ENCODE results near the gene SLC2A11. TPM values are rescaled to one million over a fixed set of nuclear protein-coding genes. Genes with fewer than 3 reads are reported as not detected.

Gene SLC2A11
- polyA plus RNA-seq, 1 donor from 2014 or later: 45.7 TPM

DNA sequence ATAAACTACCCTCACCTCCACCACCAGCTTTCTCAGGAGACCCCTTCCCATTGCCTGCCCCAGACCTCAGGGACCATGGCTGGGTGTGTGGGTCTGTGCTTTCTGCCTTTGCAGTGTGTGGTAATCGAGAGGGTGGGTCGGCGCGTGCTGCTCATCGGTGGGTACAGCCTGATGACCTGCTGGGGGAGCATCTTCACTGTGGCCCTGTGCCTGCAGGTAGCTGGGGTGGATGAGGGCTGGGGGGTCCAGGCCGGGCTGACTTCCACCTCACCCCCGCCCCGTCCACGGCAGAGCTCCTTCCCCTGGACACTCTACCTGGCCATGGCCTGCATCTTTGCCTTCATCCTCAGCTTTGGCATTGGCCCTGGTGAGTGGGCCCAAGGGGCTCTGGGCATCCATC, 26.0 kb downstream of the SLC2A11 start:
- Histone ChIP-seq H3K9ac (ENCODE audit: low read length) (no peak overlapping the region), H3K36me3 (ENCODE audit: insufficient read depth, low read length) (no peaks in the 10 kb centered on the region), H3F3A (ENCODE audit: insufficient read depth, low read length, poor library complexity, severe bottlenecking) (no peaks in the 10 kb centered on the region), H3K27me3 (ENCODE audit: insufficient read depth, low read depth, low read length) (no peaks in the 10 kb centered on the region), H2AFZ (ENCODE audit: low read depth, low read length) (no peak overlapping the region), H3K9me2 (ENCODE audit: insufficient read depth, low read length) (no peaks in the 10 kb centered on the region), H3K9me3 (ENCODE audit: low read length) (no peaks in the 10 kb centered on the region), H3K4me3 (ENCODE audit: low read length) (no peak overlapping the region), H3K27ac (ENCODE audit: low read length) (no peak overlapping the region), H3K4me2 (ENCODE audit: low read length) (no peak overlapping the region), H4K20me1 (ENCODE audit: insufficient read depth) (no peaks in the 10 kb centered on the region), H3K79me2 (replicated peaks; ENCODE audit: insufficient read depth, low read length) (no peaks in the 10 kb centered on the region)
- TF ChIP-seq MXI1 (conservative IDR thresholded peaks at IDR 0.05; ENCODE audit: poor library complexity, severe bottlenecking) (no peak), RAD21 (conservative IDR thresholded peaks at IDR 0.05) (no peak), SMC3 (conservative IDR thresholded peaks at IDR 0.05; ENCODE audit: poor library complexity) (no peak), POLR2AphosphoS5 (IDR thresholded peaks at IDR 0.05) (no peak), EP300 (conservative IDR thresholded peaks at IDR 0.05; ENCODE audit: poor library complexity, severe bottlenecking) (no peak), EZH2 (IDR thresholded peaks at IDR 0.05; ENCODE audit: borderline replicate concordance, insufficient read depth, low read length, poor library complexity, severe bottlenecking) (no peak), TAF1 (IDR thresholded peaks at IDR 0.05; ENCODE audit: low read depth) (no peak)
- TF ChIP-seq, protein P1, sequence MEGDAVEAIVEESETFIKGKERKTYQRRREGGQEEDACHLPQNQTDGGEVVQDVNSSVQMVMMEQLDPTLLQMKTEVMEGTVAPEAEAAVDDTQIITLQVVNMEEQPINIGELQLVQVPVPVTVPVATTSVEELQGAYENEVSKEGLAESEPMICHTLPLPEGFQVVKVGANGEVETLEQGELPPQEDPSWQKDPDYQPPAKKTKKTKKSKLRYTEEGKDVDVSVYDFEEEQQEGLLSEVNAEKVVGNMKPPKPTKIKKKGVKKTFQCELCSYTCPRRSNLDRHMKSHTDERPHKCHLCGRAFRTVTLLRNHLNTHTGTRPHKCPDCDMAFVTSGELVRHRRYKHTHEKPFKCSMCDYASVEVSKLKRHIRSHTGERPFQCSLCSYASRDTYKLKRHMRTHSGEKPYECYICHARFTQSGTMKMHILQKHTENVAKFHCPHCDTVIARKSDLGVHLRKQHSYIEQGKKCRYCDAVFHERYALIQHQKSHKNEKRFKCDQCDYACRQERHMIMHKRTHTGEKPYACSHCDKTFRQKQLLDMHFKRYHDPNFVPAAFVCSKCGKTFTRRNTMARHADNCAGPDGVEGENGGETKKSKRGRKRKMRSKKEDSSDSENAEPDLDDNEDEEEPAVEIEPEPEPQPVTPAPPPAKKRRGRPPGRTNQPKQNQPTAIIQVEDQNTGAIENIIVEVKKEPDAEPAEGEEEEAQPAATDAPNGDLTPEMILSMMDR (IDR thresholded peaks at IDR 0.05; ENCODE audit: poor library complexity, severe bottlenecking): no peak
- TF ChIP-seq, protein P2, sequence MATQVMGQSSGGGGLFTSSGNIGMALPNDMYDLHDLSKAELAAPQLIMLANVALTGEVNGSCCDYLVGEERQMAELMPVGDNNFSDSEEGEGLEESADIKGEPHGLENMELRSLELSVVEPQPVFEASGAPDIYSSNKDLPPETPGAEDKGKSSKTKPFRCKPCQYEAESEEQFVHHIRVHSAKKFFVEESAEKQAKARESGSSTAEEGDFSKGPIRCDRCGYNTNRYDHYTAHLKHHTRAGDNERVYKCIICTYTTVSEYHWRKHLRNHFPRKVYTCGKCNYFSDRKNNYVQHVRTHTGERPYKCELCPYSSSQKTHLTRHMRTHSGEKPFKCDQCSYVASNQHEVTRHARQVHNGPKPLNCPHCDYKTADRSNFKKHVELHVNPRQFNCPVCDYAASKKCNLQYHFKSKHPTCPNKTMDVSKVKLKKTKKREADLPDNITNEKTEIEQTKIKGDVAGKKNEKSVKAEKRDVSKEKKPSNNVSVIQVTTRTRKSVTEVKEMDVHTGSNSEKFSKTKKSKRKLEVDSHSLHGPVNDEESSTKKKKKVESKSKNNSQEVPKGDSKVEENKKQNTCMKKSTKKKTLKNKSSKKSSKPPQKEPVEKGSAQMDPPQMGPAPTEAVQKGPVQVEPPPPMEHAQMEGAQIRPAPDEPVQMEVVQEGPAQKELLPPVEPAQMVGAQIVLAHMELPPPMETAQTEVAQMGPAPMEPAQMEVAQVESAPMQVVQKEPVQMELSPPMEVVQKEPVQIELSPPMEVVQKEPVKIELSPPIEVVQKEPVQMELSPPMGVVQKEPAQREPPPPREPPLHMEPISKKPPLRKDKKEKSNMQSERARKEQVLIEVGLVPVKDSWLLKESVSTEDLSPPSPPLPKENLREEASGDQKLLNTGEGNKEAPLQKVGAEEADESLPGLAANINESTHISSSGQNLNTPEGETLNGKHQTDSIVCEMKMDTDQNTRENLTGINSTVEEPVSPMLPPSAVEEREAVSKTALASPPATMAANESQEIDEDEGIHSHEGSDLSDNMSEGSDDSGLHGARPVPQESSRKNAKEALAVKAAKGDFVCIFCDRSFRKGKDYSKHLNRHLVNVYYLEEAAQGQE (IDR thresholded peaks at IDR 0.05; ENCODE audit: borderline replicate concordance): no peak

DNA sequence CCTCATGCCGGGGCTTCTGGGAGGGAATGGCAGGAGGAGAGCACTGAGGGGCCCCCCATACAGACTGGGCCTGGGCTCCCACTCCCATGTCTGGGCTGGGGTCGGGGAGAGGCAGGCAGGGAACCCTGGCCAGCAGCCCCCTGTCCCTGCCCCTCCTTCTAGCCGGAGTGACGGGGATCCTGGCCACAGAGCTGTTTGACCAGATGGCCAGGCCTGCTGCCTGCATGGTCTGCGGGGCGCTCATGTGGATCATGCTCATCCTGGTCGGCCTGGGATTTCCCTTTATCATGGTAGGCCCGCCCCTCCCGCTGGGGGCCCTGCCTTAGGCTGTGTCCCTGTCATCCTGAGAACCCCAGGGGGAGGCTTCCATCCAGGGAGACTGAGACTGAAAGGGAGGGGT, 26.5 kb downstream of the SLC2A11 start:
- Histone ChIP-seq H3K4me2 (ENCODE audit: low read length) (no peak overlapping the region), H3K27me3 (ENCODE audit: insufficient read depth, low read depth, low read length) (no peaks in the 10 kb centered on the region), H3K9ac (ENCODE audit: low read length) (no peak overlapping the region), H3K9me2 (ENCODE audit: insufficient read depth, low read length) (no peaks in the 10 kb centered on the region), H3K27ac (ENCODE audit: low read length) (no peak overlapping the region), H3K79me2 (replicated peaks; ENCODE audit: insufficient read depth, low read length) (no peaks in the 10 kb centered on the region), H3K9me3 (ENCODE audit: low read length) (no peaks in the 10 kb centered on the region), H2AFZ (ENCODE audit: low read depth, low read length) (no peak overlapping the region), H3K36me3 (ENCODE audit: insufficient read depth, low read length) (no peaks in the 10 kb centered on the region), H3K4me3 (ENCODE audit: low read length) (no peak overlapping the region), H3F3A (ENCODE audit: insufficient read depth, low read length, poor library complexity, severe bottlenecking) (no peaks in the 10 kb centered on the region), H4K20me1 (ENCODE audit: insufficient read depth) (no peaks in the 10 kb centered on the region)
- TF ChIP-seq EZH2 (IDR thresholded peaks at IDR 0.05; ENCODE audit: borderline replicate concordance, insufficient read depth, low read length, poor library complexity, severe bottlenecking) (no peak), SMC3 (conservative IDR thresholded peaks at IDR 0.05; ENCODE audit: poor library complexity) (no peak), POLR2AphosphoS5 (IDR thresholded peaks at IDR 0.05) (no peak), MXI1 (conservative IDR thresholded peaks at IDR 0.05; ENCODE audit: poor library complexity, severe bottlenecking) (no peak), TAF1 (IDR thresholded peaks at IDR 0.05; ENCODE audit: low read depth) (no peak)
- TF ChIP-seq, protein P2 (IDR thresholded peaks at IDR 0.05; ENCODE audit: borderline replicate concordance): no peak
- TF ChIP-seq, protein P1 (IDR thresholded peaks at IDR 0.05; ENCODE audit: poor library complexity, severe bottlenecking): no peak
